ENCODE measurements around the gene PIK3CD. TPM values are rescaled to one million over a fixed set of nuclear protein-coding genes. Genes with fewer than 3 reads are reported as not detected.
"Not testable (repeated sequence)": the region's sequence is repeated elsewhere in the genome, so short reads cannot be mapped to it uniquely, and the experiment has no call there.

Gene PIK3CD
- total and polyA plus RNA-seq, 11 donors, result 1.9 to 18.8 (median 4.0) TPM

- H3K4me3 ChIP-seq, result no peak overlapping the region
- ATAC-seq (no peak), DNase-seq (no peak)
- no peaks in the 10 kb centered on the region for H3K36me3 ChIP-seq
- TF ChIP-seq POLR2A (IDR thresholded peaks at IDR 0.05) (no peak), CTCF (IDR thresholded peaks at IDR 0.05) (no peak)
- H3K27me3 ChIP-seq, result peaks cover 0 to 25% (median 5%) of the 10 kb centered on the region in 9 donors
- no peak overlapping the region for H3K27ac ChIP-seq
- intact Hi-C loops (cut with DNase I), result loop anchor here in 1 of 10 donors (10.0 kb wide), 1 partner anchor 801 kb away; no protein-coding TSS in a partner anchor
- no peaks in the 10 kb centered on the region for H3K9me3 ChIP-seq
- WGBS, 4 donors, result 91 to 95% (median 92%) methylated on average over 2 of the region's 2 CpGs
- H3K4me1 ChIP-seq, result peaks cover 0 to 31% (median 0%) of the 10 kb centered on the region in 12 donors
Observed at GRCh38 chr1:9624081-9624480, 27.4 kb upstream of the PIK3CD start.

GRCh38 chr1:9625030-9625429 is 26.5 kb upstream of the PIK3CD start:
- H3K9me3 ChIP-seq, H3K36me3 ChIP-seq, ATAC-seq, DNase-seq, H3K27ac ChIP-seq, H3K4me3 ChIP-seq: not testable (repeated sequence)
- intact Hi-C loops (cut with DNase I), result loop anchor here in 7 of 10 donors (5.0 to 10.0 kb wide), 4 partner anchors 62 to 802 kb away; no protein-coding TSS in a partner anchor
- H3K4me1 ChIP-seq, result peaks cover 0 to 39% (median 0%) of the 10 kb centered on the region in 12 donors
- peaks cover 0 to 25% (median 2%) of the 10 kb centered on the region in 9 donors for H3K27me3 ChIP-seq
- 95 to 98% (median 98%) methylated on average over 3 of the region's 3 CpGs for WGBS, 4 donors

- Histone ChIP-seq H3K27ac (no peak overlapping the region), H3K9me3 (no peaks in the 10 kb centered on the region), H3K36me3 (no peaks in the 10 kb centered on the region), H3K4me3 (peak overlapping the region in 2 of 12 donors; percentile 25 to 54), H3K27me3 (peaks cover 0 to 18% (median 0%) of the 10 kb centered on the region in 9 donors), H3K4me1 (peaks cover 0 to 51% (median 0%) of the 10 kb centered on the region in 12 donors)
- ATAC-seq (no peak), DNase-seq (no peak)
- WGBS, 4 donors, result 74 to 82% (median 77%) methylated on average over 9 of the region's 9 CpGs
- intact Hi-C loops (cut with DNase I), result loop anchor here in 8 of 10 donors (2.0 to 10.0 kb wide), 5 partner anchors 61 to 801 kb away; no protein-coding TSS in a partner anchor
- TF ChIP-seq CTCF (IDR thresholded peaks at IDR 0.05) (no peak), POLR2A (IDR thresholded peaks at IDR 0.05) (no peak)
Observed at GRCh38 chr1:9626201-9626608, 25.3 kb upstream of the PIK3CD start.

GRCh38 chr1:9628541-9629444 is 22.7 kb upstream of the PIK3CD start:
- ATAC-seq (no peak), DNase-seq (no peak)
- H3K9me3 ChIP-seq, result no peaks in the 10 kb centered on the region
- intact Hi-C loops (cut with DNase I), result loop anchor here in 7 of 10 donors (2.0 to 10.0 kb wide), 5 partner anchors 59 to 800 kb away; no protein-coding TSS in a partner anchor
- H3K4me1 ChIP-seq, result peaks cover 0 to 59% (median 0%) of the 10 kb centered on the region in 12 donors
- peak overlapping the region in 2 of 12 donors; percentile 26 to 54 for H3K4me3 ChIP-seq
- no peaks in the 10 kb centered on the region for H3K36me3 ChIP-seq
- TF ChIP-seq CTCF (IDR thresholded peaks at IDR 0.05), result no peak
- TF ChIP-seq POLR2A (IDR thresholded peaks at IDR 0.05), result no peak
- peak overlapping the region in 1 of 12 donors; percentile 85 for H3K27ac ChIP-seq
- H3K27me3 ChIP-seq, result peaks cover 0 to 18% (median 0%) of the 10 kb centered on the region in 9 donors
- 67 to 80% (median 71%) methylated on average over 22 to 23 of the region's 23 CpGs for WGBS, 4 donors
